ENCODE results near the gene LAMA3.

- TF ChIP-seq CTCF (IDR thresholded peaks at IDR 0.05) (no peak), POLR2A (IDR thresholded peaks at IDR 0.05) (no peak)
These were observed 279.7 kb downstream of the LAMA3 start for GRCh38 chr18:23968638-23969604.
